Peyer's patch (tissue), 4 donors: ENCODE measurements around the gene JAML. TPM values are rescaled to one million over a fixed set of nuclear protein-coding genes. Genes with fewer than 3 reads are reported as not detected.

Experiments used
- DNase-seq, 3 donors: peaks; one replicate each; pipeline ENCODE4 v3.0.0-alpha.2; 2017 to 2019
- H3K27ac ChIP-seq, 4 donors: fragments of 200-600 bp; sonication (generic); one replicate each; pipeline ENCODE4 v1.5.1; 2016 to 2019
- H3K27me3 ChIP-seq, 2 donors: fragments of 200-600 bp; sonication (generic); one replicate each; pipeline ENCODE4 v1.5.1; 2019
- H3K36me3 ChIP-seq, 3 donors: fragments of 200-600 bp; sonication (generic); one replicate each; pipeline ENCODE4 v1.5.1; 2016 to 2019
- H3K4me1 ChIP-seq, 4 donors: fragments of 200-600 bp; sonication (generic); one replicate each; pipeline ENCODE4 v1.5.1; 2016 to 2019
- H3K4me3 ChIP-seq, 4 donors: fragments of 200-600 bp; sonication (generic); 1 replicate in 3 of 4; 2 replicates in 1 of 4; pipeline ENCODE4 v1.5.1; 2016 to 2019; ENCODE audit warnings: mild to moderate bottlenecking in 1 of 4
- H3K9me3 ChIP-seq, 4 donors: fragments of 200-600 bp; sonication (generic); one replicate each; pipeline ENCODE4 v1.5.1; 2016 to 2019; ENCODE audit warnings: mild to moderate bottlenecking in 1 of 4
- CTCF ChIP-seq, 6 experiments: fragments of 450-650 bp in 4 of 6; fragments of 200-600 bp in 2 of 6; sonication (generic) in 1 of 6; IDR thresholded peaks; one replicate each; pipeline ENCODE4 v1.5.1; 2017 to 2019; ENCODE audit warnings: antibody characterized with exemption in 6 of 6, mild to moderate bottlenecking in 3 of 6, moderate library complexity in 1 of 6
- POLR2A ChIP-seq, 2 donors: fragments of 450-650 bp; IDR thresholded peaks; one replicate each; pipeline ENCODE4 v1.5.1; 2017; ENCODE audit warnings: antibody characterized with exemption in 2 of 2, mild to moderate bottlenecking in 2 of 2, moderate library complexity in 2 of 2
- total RNA-seq, 4 donors: library from RNA; depleted of rRNA; stranded (reverse); fragments of >200 nt; gene quantifications; one replicate each; pipeline ENCODE4 v1.1.0, GENCODE V29; 2016

JAML gene
- total RNA-seq, 4 donors from 2014 or later: 7.5 to 83.3 (median 14.4) TPM

GRCh38 chr11:118258410-118258809 is 33.6 kb upstream of the JAML start:
- H3K27ac ChIP-seq: no peak overlapping the region
- H3K9me3 ChIP-seq: no peaks in the 10 kb centered on the region
- peaks cover 0 to 13% (median 0%) of the 10 kb centered on the region in 4 donors for H3K4me1 ChIP-seq
- TF ChIP-seq CTCF (IDR thresholded peaks at IDR 0.05) (peak in 4 of 6 experiments; percentile 16 to 25 (median 20)), POLR2A (IDR thresholded peaks at IDR 0.05) (no peak)
- no peaks in the 10 kb centered on the region for H3K27me3 ChIP-seq
- H3K4me3 ChIP-seq: no peak overlapping the region
- no peak for DNase-seq
- H3K36me3 ChIP-seq: no peaks in the 10 kb centered on the region

GRCh38 chr11:118252688-118253087 is 27.9 kb upstream of the JAML start:
- H3K27ac ChIP-seq: peak overlapping the region; percentile 82 to 95 (median 83)
- no peak for TF ChIP-seq POLR2A (IDR thresholded peaks at IDR 0.05)
- no peak for TF ChIP-seq CTCF (IDR thresholded peaks at IDR 0.05)
- no peak for DNase-seq
- H3K9me3 ChIP-seq: no peaks in the 10 kb centered on the region
- H3K27me3 ChIP-seq: no peaks in the 10 kb centered on the region
- H3K36me3 ChIP-seq: no peaks in the 10 kb centered on the region
- peak overlapping the region; percentile 52 to 85 (median 72) for H3K4me3 ChIP-seq
- peaks cover 0 to 7% (median 2%) of the 10 kb centered on the region in 4 donors for H3K4me1 ChIP-seq

- Histone ChIP-seq H3K9me3 (no peaks in the 10 kb centered on the region), H3K4me3 (peak within 1 kb of the TSS; percentile 52 to 85 (median 72)), H3K36me3 (no peaks in the 10 kb centered on the region), H3K27me3 (no peaks in the 10 kb centered on the region), H3K4me1 (peaks cover 0 to 7% (median 2%) of the 10 kb centered on the region in 4 donors), H3K27ac (peak within 1 kb of the TSS; percentile 82 to 95 (median 83))
- DNase-seq: peak; percentile 88 to 97 (median 91)
- TF ChIP-seq POLR2A (IDR thresholded peaks at IDR 0.05) (peak; percentile 90 to 92), CTCF (IDR thresholded peaks at IDR 0.05) (peak in 1 of 6 experiments; percentile 3)
Observed at GRCh38 chr11:118251858-118252652, 27.2 kb upstream of the JAML start, which contains the start of gene MPZL3. Gene MPZL3, minus strand, starts transcription at chr11:118252365. Its CDS starts 71 bp downstream, at chr11:118252294.

- Histone ChIP-seq H3K4me1 (peaks cover 0 to 2% (median 0%) of the 10 kb centered on the region in 4 donors), H3K36me3 (no peaks in the 10 kb centered on the region), H3K9me3 (no peaks in the 10 kb centered on the region), H3K27me3 (no peaks in the 10 kb centered on the region), H3K27ac (peak overlapping the region in 2 of 4 donors; percentile 25 to 55), H3K4me3 (no peak overlapping the region)
- no peak for TF ChIP-seq POLR2A (IDR thresholded peaks at IDR 0.05)
- peak in 1 of 6 experiments; percentile 6 for TF ChIP-seq CTCF (IDR thresholded peaks at IDR 0.05)
- no peak for DNase-seq
Observed at GRCh38 chr11:118247041-118247440, 22.2 kb upstream of the JAML start.

GRCh38 chr11:118245936-118246562 is 21.2 kb upstream of the JAML start:
- H3K4me1 ChIP-seq: peaks cover 0 to 12% (median 2%) of the 10 kb centered on the region in 4 donors

More at GRCh38 chr11:118245936-118246562, 21.2 kb upstream of the JAML start:
- H3K27ac ChIP-seq: peak overlapping the region in 1 of 4 donors; percentile 48
- no peak for TF ChIP-seq CTCF (IDR thresholded peaks at IDR 0.05)
- TF ChIP-seq POLR2A (IDR thresholded peaks at IDR 0.05): no peak
- H3K4me3 ChIP-seq: no peak overlapping the region
- no peak for DNase-seq
- no peaks in the 10 kb centered on the region for H3K9me3 ChIP-seq
- no peaks in the 10 kb centered on the region for H3K36me3 ChIP-seq
- no peaks in the 10 kb centered on the region for H3K27me3 ChIP-seq
